Measurements from ENCODE around the gene LRRC3C.

DNA sequence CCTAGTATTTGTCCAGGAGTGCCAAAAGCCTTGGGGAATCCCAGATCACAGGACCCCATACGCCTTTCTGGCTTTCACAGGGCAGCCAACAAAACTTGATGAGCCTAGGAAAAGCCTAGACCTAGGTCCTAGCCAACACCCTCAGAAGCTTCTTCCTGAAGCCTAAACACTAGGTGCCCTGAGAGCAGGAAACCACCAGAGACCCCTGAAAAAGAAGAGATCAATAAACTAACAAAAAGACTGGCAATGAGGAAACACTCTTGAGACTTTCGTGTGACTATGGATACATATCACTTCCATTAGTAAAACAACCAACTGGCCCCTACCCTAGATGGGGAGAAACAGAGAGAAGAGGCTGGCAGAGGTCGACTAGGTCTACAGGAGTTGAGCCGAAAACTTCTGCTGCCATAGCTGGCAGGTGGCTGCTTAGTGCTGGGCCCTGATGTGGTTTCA, 1.4 kb upstream of the LRRC3C start:
- TF ChIP-seq POLR2A (IDR thresholded peaks at IDR 0.05): no peak
- TF ChIP-seq, protein P1, sequence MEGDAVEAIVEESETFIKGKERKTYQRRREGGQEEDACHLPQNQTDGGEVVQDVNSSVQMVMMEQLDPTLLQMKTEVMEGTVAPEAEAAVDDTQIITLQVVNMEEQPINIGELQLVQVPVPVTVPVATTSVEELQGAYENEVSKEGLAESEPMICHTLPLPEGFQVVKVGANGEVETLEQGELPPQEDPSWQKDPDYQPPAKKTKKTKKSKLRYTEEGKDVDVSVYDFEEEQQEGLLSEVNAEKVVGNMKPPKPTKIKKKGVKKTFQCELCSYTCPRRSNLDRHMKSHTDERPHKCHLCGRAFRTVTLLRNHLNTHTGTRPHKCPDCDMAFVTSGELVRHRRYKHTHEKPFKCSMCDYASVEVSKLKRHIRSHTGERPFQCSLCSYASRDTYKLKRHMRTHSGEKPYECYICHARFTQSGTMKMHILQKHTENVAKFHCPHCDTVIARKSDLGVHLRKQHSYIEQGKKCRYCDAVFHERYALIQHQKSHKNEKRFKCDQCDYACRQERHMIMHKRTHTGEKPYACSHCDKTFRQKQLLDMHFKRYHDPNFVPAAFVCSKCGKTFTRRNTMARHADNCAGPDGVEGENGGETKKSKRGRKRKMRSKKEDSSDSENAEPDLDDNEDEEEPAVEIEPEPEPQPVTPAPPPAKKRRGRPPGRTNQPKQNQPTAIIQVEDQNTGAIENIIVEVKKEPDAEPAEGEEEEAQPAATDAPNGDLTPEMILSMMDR (IDR thresholded peaks at IDR 0.05): no peak
